ENCODE data around the gene SEC31B.

Gene SEC31B

DNA sequence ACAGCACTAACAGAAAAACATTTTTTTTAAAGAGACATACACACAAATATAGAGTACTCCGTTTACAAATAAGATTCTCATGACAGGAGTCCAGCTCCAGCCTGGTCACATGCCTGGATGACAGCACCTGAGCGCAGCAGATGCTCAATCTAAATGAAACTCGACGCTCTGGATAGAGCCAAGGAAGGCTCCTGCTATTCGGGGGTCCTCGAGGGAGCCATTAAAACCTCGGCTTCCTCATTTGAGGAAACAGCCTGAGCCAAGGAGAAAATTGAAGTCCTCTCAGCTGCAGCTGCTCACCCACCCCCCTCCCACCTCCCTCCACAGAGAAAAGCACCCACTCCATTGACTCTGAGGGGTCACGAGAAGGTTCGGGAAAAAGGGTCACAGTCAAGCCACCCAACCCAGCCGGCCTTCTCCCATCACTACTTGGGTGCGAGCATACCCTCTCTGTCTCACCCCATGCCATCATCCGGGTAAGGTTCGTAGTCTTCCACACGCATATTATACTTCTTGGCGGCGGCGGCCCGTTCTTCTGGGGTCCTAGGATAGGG, 9.3 kb upstream of the SEC31B start:
- DNase-seq, result no peak

DNA sequence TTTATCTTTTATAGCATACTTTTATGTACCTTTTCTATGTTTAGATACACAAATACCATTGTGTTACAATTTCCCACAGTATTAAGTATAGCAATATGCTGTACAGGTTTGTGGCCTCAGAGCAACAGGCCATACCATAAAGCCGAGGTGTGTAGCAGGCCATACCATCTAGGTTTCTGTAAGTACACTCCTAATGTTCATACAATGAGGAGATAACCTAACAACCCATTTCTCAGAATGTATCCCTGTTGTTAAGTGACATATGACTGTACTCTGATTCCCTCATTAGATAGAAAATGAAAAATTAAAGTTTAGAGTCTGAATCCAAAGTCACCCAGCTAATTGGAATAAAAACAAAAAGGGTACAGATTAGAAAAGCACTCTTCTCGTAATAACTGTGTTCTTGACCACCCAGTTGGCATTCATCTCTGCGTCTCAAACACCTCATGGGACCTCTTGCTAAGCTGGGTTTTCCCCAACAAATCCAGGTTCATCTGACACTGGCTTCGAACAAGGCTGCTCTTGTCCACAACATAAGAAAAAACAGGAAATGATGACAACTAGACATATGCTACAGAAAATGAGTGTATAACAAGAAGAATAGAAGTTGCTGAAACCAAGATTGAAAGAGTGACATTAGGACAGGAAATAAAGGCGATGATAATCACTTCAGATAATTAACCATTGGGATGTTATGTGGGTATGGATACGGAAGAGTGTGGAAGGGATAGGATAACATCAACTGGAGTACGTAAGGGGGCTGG, 8.6 kb upstream of the SEC31B start:
- DNase-seq, result no peak

DNA sequence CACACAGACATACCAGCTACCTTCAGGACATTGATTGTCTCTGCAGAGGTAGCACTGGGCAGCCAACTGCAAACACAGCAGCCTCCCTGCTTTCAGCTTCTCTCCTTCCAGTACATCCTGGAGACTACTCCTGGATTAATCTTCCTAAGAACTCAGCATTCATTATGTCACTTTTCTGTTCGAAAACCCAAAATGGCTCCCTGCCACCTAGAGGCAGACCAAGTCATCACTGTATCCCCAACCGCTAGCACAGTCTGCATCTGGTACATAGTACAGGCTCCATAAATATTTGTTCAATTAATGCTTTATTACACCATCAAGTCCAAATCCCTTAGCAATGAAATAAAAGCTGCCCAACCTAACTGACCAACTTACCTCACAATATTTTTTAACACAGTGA, 5.0 kb upstream of the SEC31B start:
- DNase-seq, result no peak

DNA sequence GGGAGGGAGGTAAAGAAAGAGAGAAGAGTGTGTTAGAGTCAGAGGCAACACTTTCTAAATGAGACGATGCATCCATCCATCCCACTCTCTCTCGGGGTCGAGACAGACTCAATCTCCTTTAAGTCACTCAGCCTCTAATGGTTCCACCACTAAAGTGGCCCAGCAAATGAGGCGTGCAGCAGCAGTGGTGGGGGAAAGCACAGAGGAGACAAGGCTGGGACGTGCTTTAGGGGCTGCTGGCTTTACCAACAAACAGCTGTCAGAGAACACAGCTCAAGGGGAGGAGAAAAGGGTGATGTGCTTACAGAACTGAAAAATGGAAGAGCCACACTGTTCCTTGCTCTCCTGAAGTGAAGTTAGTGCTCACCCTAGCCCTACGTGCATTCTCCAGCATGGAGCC, 4.5 kb upstream of the SEC31B start:
- no peak for DNase-seq

DNA sequence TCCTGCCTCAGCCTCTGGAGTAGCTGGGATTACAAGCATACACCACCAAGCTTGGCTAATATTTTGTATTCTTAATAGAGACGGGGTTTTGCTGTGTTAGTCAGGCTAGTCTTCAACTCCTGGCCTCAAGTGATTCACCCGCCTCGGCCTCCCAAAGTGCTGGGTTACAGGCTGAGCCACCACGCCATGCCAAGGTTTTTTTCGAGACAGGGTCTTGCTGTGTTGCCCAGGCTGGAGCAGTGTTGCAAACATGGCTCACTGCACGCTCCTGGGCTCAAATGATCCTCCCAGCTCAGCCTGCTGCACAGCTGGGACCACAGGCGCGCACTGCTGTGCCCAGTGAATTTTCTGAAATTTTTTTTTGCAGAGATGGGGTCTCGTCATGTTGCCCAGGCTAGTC, 3.3 kb upstream of the SEC31B start:
- no peak for DNase-seq

DNA sequence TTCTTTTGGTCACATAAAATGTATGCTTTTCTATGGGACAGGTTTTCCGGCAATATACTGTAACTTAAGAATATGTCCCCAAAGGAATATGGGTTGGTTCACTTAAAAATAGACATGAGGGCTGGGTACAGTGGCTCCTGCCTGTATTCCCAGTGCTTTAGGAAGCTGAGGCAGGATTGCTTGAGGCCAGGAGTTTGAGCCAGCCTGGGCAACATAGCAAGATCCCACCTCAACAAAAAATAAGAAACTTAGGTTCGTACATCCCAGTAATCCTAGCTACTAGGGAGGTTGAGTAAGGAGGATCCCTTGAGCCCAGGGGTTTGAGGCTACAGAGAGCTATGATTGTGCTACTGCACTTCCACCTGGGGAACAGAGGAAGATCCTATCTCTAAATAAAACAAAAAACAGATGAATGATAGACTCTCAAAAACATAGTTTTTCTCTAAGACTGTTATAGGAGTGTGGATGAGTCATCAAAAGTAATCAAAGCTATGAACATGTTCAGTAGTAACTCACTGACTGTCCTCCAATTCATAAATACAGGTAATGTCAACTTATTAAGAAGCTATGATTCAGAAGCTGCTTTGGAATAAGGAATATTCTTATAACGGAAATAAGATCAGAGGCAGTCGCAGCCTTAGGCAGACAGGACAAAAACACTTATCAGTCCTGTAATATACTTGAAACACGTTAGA, 2.6 kb upstream of the SEC31B start:
- no peak for DNase-seq

DNA sequence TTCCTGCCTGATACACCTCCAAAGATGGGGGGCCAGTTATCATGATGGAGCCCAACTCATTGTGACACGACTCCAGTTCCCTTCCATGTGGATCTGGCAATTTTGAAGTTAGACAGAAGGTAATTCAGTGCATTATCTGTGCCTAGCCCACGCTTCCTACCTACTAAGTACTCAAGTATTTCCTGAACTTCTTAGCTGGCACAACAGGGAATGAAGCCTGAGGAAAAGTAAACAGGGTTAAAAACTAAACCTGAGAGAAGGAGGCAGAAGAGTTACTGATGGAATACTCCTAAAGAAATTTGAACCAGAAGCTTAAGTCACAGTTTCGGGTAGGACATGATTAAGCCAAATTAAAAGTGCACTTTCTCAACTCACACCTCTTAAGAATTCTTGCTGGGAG, 1.1 kb upstream of the SEC31B start:
- DNase-seq, result no peak

DNA sequence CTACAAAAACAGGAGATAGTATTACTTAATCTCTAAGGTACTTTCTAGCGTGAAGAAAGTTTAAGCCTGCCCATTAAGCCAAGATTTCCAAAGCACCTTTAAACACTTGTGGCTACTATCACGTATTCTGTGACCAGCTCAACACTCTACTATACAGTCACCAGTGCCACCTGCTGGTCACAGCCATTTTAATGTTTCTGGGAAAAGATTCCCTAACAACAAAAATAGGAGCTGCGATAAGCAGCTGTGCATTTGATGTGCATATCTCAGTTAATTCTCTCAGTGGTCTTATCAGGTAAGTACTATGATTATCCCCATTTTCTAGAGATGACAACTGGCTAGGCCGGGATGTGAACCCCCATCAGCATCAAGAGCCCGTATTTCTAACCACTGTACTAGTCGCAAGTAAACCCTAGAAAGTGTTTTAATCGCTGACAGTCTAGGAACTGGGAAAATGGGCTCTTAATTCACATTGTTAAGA, 860 bp downstream of the SEC31B start:
- DNase-seq, result no peak

DNA sequence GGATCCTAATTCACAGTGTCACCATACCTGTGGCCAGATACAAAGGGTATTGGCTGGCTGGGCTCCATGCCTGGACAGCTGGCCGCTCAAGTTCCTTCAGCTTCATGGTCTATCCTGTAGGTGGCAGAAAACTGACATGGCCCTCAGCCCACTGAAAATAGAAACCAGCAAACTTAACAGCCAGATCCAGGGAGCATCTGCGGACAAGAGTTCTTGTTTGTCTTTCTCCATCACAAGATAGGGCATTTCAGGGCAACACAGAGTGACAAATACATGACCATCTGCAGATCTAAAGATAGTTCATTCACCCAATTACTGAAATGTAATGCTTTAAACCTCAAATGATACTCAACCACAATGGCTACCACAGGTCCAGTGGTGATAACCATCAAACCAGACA, 2.8 kb downstream of the SEC31B start:
- no peak for DNase-seq

DNA sequence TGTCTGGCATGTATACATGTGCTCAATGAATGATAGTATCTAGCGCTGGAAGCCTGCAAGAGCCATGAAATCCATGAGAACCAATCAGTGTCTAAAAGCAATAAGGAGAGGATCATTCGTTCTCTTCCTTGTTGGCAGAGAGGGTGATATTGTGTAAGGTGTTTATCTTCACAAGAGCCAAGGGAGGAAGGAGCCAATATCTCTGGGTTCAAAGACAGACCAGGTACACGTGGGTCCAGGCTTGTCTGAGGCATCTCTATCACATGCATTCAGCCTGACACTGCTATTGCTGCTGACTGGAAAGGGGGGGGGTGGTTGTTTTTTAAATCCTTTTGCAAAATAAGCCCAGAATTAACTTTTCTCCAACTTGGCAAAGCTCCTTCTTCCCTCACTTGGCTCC, 4.0 kb downstream of the SEC31B start:
- DNase-seq, result no peak

DNA sequence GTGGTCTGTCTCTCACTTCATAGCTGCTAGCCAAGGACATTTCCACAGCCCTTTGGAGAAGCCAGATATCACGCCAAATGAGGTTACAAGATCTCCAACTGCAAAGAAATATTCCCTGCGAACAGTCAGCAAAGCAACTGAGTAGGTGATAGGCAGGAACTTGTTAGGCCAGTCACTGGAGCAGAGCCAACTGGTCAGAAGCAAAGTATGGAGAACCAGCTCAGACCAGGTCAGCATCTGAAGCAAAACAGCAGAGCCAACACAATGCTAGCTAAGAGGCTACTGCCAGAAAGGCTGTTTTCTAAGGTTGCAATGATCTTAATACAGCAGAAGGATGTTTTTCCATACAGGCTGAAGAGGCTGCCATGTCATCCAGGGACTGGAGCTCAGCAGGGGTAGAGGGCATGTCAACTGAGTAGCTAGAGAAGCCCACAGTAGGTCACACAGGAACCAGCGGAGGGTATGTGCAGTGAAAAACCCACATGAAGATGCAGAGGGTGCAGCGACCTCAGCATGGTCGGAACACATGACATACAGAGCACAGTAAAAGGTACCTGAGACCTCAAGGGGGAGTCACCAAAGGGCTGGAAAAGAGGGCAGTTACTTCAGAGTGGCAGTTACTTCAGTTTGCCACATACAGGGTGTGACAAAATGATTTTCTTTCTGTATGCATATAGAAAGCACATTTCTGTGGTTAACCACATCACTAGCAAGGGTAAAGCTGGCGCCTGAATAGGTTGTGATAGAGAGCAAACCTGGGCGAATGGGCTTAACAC, 8.9 kb downstream of the SEC31B start:
- peak; percentile 17 for DNase-seq

DNA sequence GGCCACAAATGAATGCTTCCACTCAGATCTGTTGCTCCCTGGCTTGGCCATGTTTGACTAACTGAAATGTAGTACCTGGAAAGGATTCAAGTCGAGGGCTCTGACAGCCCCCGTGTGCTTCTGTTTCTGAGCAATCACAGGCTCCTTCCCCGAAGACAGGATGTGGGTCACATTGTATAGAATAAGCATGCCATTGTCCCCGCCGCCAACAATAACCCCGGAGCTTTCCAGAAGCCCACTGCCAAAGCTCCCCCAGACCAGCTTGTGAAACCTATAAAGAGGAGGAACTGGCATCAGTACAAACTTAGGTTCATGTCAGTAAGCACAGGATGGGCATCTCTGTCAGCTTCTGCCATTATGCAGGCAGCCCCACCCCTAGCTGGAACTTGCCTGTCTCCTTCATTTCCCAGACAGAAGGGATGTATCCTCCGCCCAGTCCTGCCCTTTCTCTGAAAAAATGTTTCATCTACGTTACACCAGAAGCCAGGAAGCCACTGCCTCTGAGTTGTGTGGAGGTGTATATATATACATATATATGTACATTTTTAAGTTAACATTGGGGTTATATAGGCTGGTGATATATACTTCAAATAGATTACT, 10.3 kb downstream of the SEC31B start:
- DNase-seq, result no peak

DNA sequence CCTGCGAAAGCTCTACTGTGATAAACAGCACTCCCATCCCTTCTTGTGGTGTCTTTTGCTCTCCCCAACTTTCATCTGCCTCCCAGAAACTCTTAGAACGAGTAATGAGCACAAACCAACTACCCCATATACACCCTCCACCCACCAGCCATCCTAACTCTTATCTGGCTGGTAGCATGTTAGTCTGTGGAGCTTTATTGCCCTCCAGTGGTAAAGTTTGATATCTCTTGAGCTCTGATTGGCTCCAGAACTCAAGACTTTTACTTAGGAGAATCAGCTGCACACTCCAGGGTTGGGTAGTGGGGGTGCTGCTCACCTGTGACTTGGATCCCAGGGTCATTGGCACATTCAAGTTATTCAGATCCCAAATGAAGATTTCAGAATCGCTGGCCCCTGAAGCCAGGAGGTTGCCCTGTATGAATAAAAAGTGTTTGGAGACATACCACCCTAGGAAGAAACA, 10.9 kb downstream of the SEC31B start:
- no peak for DNase-seq

DNA sequence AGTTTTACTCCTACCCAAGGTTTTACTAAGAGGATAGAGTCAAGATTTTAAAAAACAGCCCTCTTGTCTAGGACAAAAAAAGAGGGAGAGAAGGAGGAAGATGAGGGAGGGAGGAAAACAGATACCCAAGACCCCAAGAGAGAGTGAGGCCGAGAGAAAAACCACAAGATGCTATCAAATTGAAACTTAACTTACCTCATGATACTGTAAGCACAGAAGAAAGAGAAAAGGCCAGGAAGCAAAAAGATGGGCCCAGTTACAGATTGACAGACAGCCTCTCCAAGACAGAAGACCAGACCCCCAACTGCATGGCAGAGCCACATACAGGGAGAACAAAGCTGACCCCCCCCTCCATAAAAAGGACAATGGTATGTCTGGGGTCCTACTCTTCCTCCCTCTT, 11.4 kb downstream of the SEC31B start:
- DNase-seq, result no peak

DNA sequence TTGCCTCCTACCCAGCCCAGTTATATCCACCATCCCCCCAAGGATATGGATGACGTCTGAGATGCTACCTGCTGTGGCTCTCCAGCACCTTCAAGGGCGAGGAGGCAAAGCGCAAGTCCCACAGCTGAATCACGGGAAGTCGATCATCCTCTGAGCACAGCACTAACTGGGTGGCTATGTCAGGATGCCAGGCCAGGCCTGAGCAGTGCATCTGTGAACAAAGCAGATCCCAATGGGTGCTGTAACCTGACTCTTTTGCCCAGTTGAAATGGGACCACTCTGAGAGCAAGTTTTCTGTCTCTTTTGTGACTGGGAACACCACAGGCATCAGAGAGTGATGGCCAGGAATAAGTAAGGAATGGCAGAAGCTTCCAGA, 12.3 kb downstream of the SEC31B start:
- DNase-seq, result no peak

DNA sequence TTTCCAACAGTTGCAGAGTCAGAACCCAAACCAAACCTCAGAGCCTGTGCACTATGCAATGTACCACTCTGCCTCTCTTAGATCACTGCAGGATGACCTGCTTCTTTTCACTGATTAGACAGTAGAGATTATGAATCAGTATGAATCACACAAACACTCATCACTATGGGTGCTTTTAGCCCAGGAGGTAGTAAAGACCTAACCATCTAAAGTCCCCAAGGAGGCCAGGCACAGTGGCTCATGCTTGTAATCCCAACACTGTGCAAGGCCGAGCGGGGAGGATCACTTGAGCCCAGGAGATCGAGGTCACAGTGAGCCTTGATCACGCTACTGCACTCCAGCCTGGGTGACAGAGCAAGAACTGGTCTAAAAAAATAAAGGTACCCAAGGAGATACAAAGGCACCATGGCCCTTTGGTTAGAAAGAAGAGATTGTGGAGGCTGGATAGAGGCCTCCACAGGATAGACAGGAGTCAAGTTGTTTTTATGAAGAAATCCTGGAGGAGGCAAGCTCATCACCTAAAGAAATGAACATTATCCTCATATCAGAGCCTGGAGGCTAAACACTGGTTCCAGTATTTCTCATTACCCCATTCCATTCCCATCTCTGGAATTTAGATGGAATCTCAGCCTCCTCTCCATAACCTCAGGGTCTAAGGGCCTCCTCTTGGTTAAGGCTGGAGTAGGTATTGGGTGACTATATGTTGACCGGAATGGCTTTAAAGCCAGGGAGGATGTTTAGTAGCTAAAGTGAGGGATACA, 12.9 kb downstream of the SEC31B start:
- no peak for DNase-seq

DNA sequence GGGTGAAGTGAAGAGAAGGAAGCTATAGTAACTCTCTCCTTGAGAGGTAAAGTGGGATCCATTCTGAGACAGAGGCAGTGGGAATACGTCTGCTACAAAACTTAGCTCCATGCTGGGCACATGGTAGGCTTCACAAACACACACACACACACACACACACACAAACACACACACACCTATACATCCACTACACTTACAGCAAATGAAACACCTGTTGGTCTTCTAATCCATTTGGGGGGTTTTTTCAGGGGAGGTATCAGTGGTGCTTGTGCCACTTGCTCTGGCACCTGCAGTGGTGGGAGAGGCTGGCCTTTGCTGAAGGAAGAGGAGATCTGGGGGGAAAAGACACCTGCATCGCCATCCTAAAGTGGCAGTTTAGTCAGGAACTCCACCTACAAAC, 14.5 kb downstream of the SEC31B start:
- DNase-seq, result no peak

DNA sequence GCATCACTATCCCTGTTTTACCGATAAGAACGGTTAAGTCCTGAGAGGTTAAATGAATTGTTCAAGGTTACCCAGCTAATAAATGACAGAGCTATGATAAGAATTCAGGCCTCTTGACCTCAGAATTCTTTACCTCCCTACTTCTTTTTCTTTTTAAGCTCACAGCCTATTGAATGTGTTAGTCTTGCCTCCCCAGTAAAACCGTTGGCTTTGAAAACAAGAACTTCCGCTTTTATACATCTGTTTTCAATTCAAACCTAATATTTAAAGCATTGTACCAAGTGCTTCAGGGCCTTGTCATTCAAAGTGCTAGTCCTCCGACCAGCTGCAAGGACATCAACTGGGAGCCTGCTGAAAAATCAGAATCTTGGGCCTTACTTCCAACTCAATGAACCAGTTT, 15.6 kb downstream of the SEC31B start:
- DNase-seq, result no peak

DNA sequence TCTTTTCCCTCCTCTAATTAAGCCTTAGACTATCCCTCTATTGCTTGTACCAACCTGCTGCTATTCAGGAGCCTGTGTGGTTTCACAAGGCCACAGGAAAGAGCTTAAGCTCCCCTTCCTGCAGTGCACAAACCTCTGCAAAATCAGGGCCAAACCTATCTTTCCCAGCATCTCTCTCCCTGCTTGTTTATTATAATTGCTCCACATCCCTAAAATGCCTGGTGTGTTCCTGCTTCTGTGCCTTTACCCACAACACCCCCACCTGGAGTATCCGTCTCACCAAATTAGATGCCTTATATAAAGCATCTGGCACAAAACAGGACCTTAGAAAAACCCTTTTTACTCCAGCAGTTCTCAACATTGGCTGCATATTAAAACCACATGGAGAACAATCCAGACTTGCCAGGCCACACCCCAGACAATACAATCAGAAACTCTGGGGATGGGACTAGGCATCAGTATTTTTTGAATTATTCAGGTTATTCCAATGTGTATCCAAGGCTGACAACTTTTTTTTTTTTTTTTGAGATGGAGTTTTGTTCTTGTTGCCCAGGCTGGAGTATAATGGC, 16.7 kb downstream of the SEC31B start:
- no peak for DNase-seq

DNA sequence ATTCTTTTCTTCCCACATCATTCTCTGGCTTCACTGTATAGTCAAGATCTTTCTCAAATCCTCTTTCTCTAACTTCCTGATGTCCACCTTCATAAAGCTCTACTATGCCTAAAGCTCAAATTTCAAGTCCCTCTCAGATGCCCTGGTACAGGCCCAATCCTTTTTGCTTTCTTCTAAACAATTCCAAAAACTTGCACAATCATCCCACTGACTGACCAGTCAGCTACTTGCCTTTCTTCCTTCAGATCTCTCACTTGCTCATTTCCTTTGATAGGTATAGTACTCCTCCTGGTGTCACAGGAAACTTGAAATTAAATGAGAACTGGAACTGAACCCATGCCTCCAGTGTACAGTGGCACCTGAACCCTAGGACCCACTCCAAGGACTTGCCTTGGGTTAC, 18.2 kb downstream of the SEC31B start:
- DNase-seq, result no peak

DNA sequence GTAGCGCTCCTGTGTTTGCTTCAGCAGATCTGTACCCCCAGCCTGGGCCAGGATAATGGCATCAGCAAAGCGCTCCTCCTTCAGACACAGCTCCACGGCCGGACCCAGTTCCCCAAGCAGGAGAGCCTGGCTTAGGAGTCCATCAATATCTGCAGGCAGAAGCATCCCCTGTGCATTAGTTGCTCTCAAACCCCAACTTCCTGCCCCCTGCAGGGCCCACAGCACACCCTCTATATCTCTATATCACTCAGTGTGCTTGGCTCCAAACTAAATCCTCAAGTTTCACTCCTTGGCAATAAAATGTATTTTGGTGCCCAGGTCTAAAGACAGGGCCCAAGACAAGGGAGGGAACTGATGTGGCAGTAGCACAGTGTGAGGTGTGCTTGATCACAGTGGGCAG, 21.6 kb downstream of the SEC31B start:
- no peak for DNase-seq

DNA sequence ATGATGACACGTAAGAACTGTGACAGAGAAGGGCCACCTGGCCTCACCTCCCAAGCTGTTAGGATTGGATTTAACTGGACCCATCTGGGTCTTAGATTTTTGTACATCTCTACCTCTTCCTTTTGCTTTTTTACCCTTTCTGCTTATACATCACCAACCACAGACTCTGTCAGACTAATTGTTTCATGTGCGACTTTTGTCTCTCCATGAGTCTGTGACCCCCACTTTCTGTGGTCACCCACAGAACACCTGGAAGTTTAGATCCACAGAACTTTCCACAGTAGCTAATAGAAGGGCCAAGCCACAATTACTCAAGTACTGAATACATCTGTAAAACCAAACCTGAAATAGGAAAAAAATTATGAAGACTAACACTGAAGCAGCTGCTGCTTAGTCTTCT, 23.1 kb downstream of the SEC31B start:
- DNase-seq, result no peak

Data from GDM1 (cell line).